Thoracic aorta (tissue), 2 donors: ENCODE measurements around the gene PTTG1. TPM values are rescaled to one million over a fixed set of nuclear protein-coding genes. Genes with fewer than 3 reads are reported as not detected.

ENCODE experiments used
- ATAC-seq: fragments of 150-250 bp; one replicate; pipeline ENCODE4 v1.8.0; 2017; ENCODE audit warnings: low read depth; ENCODE audit not compliant: insufficient number of reproducible peaks, low FRiP score
- DNase-seq: peaks from one replicate; pipeline ENCODE4 v3.0.0-alpha.2; 2020; ENCODE audit warnings: low spot score
- H3K27ac ChIP-seq, 2 donors: fragments of 200-600 bp; sonication (generic); 1 replicate in 1 of 2; 2 replicates in 1 of 2; pipeline ENCODE4 v1.5.1; 2016; ENCODE audit warnings: mild to moderate bottlenecking in 2 of 2, moderate library complexity in 2 of 2
- H3K27me3 ChIP-seq: fragments of 200-600 bp; sonication (generic); replicated peaks from 2 replicates; pipeline ENCODE4 v1.6.0; 2016; ENCODE audit warnings: mild to moderate bottlenecking; ENCODE audit not compliant: insufficient read depth
- H3K36me3 ChIP-seq: fragments of 200-600 bp; sonication (generic); one replicate; pipeline ENCODE4 v1.5.1; 2016
- H3K4me1 ChIP-seq, 2 donors: fragments of 200-600 bp; sonication (generic); 1 replicate in 1 of 2; 2 replicates in 1 of 2; pipeline versions ENCODE4 v1.5.1 to v1.6.0; 2016; ENCODE audit warnings: low read depth in 2 of 2, mild to moderate bottlenecking in 1 of 2; ENCODE audit not compliant: control insufficient read depth in 1 of 2
- H3K4me3 ChIP-seq: fragments of 200-600 bp; sonication (generic); 2 replicates; pipeline ENCODE4 v1.5.1; 2016; ENCODE audit warnings: mild to moderate bottlenecking
- H3K9me3 ChIP-seq: fragments of 200-600 bp; sonication (generic); 2 replicates; pipeline ENCODE4 v1.5.1; 2016
- CTCF ChIP-seq: fragments of 200-600 bp; sonication (generic); IDR thresholded peaks from one replicate; pipeline ENCODE4 v1.5.1; 2019; ENCODE audit warnings: antibody characterized with exemption
- total RNA-seq, 2 donors: library from RNA; depleted of rRNA; stranded (reverse); fragments of >200 nt; gene quantifications; one replicate each; pipeline versions ENCODE4 v1.1.0 to v1.2.3, GENCODE V29; 2016

The PTTG1 gene
- total RNA-seq, 2 donors from 2014 or later = 2.2 TPM; not detected in 1

GRCh38 chr5:160385496-160385895, 36.2 kb upstream of the PTTG1 start:
- DNase-seq = no peak
- H3K36me3 ChIP-seq = no peaks in the 10 kb centered on the region
- no peak for TF ChIP-seq CTCF

DNA sequence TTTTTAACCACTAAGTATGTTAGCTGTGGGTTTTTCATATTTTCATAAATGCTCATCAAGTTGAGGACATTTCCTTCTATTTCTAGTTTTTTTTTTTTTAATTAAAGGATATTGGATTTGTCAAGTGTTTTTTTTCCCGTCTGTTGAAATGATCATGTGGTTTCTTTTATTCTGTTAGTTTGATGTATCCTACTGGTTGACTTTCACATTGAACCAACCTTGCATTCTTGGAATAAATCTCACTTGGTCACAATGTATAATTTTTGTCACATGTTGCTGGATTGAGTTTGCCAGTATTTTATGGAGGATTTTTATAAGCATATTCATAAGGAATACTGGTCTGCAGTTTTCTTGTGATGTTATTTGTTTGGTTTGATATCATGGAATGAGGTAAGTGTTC, 34.2 kb upstream of the PTTG1 start:
- H3K27ac ChIP-seq = no peak overlapping the region
- H3K4me3 ChIP-seq = no peak overlapping the region
- H3K27me3 ChIP-seq = no peaks in the 10 kb centered on the region
- no peaks in the 10 kb centered on the region for H3K4me1 ChIP-seq
- peaks cover 12% of the 10 kb centered on the region for H3K9me3 ChIP-seq
- no peak for TF ChIP-seq CTCF
- ATAC-seq (no peak), DNase-seq (no peak)
- no peaks in the 10 kb centered on the region for H3K36me3 ChIP-seq

More at GRCh38 chr5:160385496-160385895, 36.2 kb upstream of the PTTG1 start:
- Histone ChIP-seq H3K9me3 (peaks cover 12% of the 10 kb centered on the region), H3K4me1 (no peaks in the 10 kb centered on the region), H3K27me3 (no peaks in the 10 kb centered on the region), H3K4me3 (no peak overlapping the region), H3K27ac (no peak overlapping the region)
- ATAC-seq = no peak

DNA sequence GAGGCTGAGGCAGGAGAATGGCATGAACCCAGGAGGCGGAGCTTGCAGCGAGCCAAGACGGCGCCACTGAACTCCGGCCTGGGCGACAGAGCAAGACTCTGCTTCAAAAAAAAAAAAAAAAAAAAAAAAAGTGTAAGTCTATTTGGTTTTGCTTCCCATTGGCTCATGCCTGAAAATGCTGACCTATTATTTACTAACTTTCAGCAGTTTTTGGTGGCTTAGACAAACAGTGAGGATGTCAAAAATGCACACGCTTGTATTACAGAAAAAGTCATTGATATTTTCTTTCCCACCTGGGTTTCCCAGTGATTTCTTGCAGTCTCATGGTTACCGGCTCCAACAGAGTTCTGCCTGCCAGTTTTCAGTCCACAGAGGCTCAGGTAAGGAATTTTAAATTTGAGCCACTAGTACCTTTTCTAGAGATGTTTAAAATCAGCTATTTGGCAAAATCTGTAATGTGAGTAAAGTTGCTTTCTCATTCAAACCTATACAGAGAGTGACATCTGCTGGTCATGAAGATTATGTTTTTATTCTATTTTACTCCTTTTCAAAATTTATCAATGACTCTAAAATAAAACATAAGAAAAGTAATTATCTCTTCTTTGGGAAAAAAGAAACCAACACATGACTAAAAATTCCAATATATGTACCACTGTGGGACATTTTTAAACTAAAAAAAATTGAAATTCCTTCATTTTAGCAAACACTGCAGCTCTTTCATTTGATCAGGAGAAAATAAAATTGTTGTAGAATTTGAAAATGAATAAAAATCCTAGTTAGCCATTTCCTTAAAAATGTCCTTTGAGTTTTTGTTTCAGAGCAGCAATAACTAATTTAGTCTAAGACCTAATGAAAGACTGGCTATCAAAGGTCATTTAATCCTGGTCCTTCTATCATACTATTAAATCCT, 30.6 kb upstream of the PTTG1 start:
- H3K27me3 ChIP-seq = no peaks in the 10 kb centered on the region
- no peaks in the 10 kb centered on the region for H3K4me1 ChIP-seq
- peak; percentile 48 for TF ChIP-seq CTCF
- DNase-seq (no peak), ATAC-seq (no peak)
- no peaks in the 10 kb centered on the region for H3K36me3 ChIP-seq
- H3K27ac ChIP-seq = no peak overlapping the region
- no peak overlapping the region for H3K4me3 ChIP-seq
- H3K9me3 ChIP-seq = peaks cover 12% of the 10 kb centered on the region

DNA sequence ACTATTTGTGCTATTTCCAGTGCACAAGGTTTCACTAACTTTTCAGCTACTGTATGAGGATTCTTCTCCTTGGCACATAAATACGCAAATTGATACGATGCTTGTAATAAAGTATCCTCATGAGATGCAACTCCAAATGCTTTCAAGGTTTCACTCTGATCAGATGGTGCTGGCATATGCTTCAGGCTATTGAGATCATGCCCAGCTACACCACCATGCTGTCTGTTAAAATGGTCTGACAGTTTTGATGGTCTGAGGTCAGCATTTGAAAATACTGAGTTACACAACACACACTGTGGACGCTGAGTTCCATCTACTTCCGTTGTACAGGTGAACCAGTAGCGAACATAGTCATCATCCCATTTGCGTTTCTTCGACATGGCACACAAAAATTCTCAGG, 26.5 kb upstream of the PTTG1 start:
- H3K9me3 ChIP-seq = no peaks in the 10 kb centered on the region
- DNase-seq (no peak), ATAC-seq (no peak)
- no peak for TF ChIP-seq CTCF
- no peaks in the 10 kb centered on the region for H3K27me3 ChIP-seq
- peaks cover 4 to 29% of the 10 kb centered on the region in 2 donors for H3K4me1 ChIP-seq
- no peak overlapping the region for H3K27ac ChIP-seq
- H3K4me3 ChIP-seq = no peak overlapping the region
- H3K36me3 ChIP-seq = no peaks in the 10 kb centered on the region

DNA sequence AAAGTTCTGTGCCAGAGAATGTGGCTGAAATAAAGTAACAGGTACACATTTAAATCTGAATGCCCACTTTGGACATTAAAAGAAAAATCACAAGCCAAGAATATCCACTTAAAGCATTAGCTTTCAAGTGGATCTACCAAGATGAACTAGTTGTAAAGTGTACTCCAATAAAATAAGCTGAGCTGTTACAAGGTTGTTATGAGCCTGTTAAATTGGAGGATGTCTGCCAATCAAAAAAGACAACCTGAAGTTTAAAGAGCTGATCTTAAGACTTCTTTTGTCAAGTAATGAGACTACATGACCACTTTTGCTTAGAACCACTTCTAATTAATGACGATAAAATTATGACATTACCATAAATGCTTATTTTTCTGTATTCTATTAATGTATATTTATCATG, 24.2 kb upstream of the PTTG1 start:
- Histone ChIP-seq H3K4me1 (peaks cover 6 to 29% of the 10 kb centered on the region in 2 donors), H3K9me3 (no peaks in the 10 kb centered on the region), H3K27me3 (no peaks in the 10 kb centered on the region), H3K27ac (no peak overlapping the region), H3K4me3 (no peak overlapping the region), H3K36me3 (peaks cover 4% of the 10 kb centered on the region)
- no peak for DNase-seq
- ATAC-seq = no peak
- TF ChIP-seq CTCF = no peak
